Heart right ventricle (tissue), 16 donors: ENCODE data around the gene GATA1. TPM values are rescaled to one million over a fixed set of nuclear protein-coding genes. Genes with fewer than 3 reads are reported as not detected.

Experiments
- ATAC-seq, 8 donors: fragments of 200-7000 bp; cut with Tn5 transposase; one replicate each; pipeline ENCODE4 v1.9.1; 2020; ENCODE audit warnings: mild to moderate bottlenecking in 8 of 8, moderate library complexity in 8 of 8, moderate number of reproducible peaks in 1 of 8
- DNase-seq, 2 donors: peaks; one replicate each; pipeline ENCODE4 v3.0.0-alpha.2; 2020
- H3K27ac ChIP-seq, 10 donors: fragments of 200-600 bp; sonication (generic) in 2 of 10; one replicate each; pipeline versions ENCODE4 v1.5.0 to v1.8.0; 2020 to 2022; ENCODE audit warnings: mild to moderate bottlenecking in 3 of 10
- H3K27me3 ChIP-seq, 7 donors: fragments of 200-600 bp; one replicate each; pipeline ENCODE4 v1.8.0; 2021 to 2022; ENCODE audit warnings: mild to moderate bottlenecking in 2 of 7
- H3K36me3 ChIP-seq, 9 donors: fragments of 200-600 bp; sonication (generic) in 1 of 9; one replicate each; pipeline versions ENCODE4 v1.5.0 to v1.8.0; 2020 to 2022; ENCODE audit warnings: mild to moderate bottlenecking in 2 of 9
- H3K4me1 ChIP-seq, 9 donors: fragments of 200-600 bp; sonication (generic) in 1 of 9; one replicate each; pipeline versions ENCODE4 v1.5.0 to v1.8.0; 2020 to 2022; ENCODE audit warnings: mild to moderate bottlenecking in 4 of 9
- H3K4me3 ChIP-seq, 10 donors: fragments of 200-600 bp; sonication (generic) in 2 of 10; one replicate each; pipeline versions ENCODE4 v1.5.0 to v1.8.0; 2020 to 2022; ENCODE audit warnings: mild to moderate bottlenecking in 7 of 10, moderate library complexity in 2 of 10
- H3K9me3 ChIP-seq, 11 donors: fragments of 200-600 bp in 10 of 11; sonication (generic) in 2 of 11; one replicate each; pipeline versions ENCODE4 v1.5.0 to v1.8.0; 2013 to 2022; ENCODE audit warnings: mild to moderate bottlenecking in 2 of 11, control low read depth in 1 of 11, moderate library complexity in 1 of 11
- CTCF ChIP-seq, 9 donors: fragments of 200-600 bp; sonication (generic) in 2 of 9; IDR thresholded peaks; one replicate each; pipeline versions ENCODE4 v1.5.0 to v1.8.0; 2021 to 2022; ENCODE audit warnings: antibody characterized with exemption in 9 of 9, mild to moderate bottlenecking in 5 of 9, moderate library complexity in 1 of 9
- WGBS, 2 donors: extraction: QIAGEN DNeasy Blood & Tissue Kit; methylation state at CpG; one replicate each; pipeline ENCODE4 v1.1.7; 2013; ENCODE audit warnings: inconsistent platforms in 1 of 2; 5-methylcytosine and 5-hydroxymethylcytosine counted together
- intact Hi-C, 10 donors: fragments of 100-400 bp; cut with DNase I; formaldehyde crosslinking; loops; one replicate each; pipeline versions ENCODE4 v1.11.1 to v1.14.2; 2022
- polyA plus RNA-seq, 2 donors: library from polyadenylated mRNA; stranded (reverse); fragments of 200-250 nt; gene quantifications; one replicate each; pipeline ENCODE4 v1.2.3, GENCODE V29; 2013
- total RNA-seq, 10 donors: library from RNA; stranded (reverse); fragmentation: NEBNext Ultra II Directional in 3 of 10; extraction: Animal tissue kit (Norgen Biotek cat#: 25700) in 3 of 10; gene quantifications; one replicate each; pipeline versions ENCODE4 v1.2.1 to v1.2.4, GENCODE V29; 2021 to 2023
- donor health status: Arrhythmogenic right ventricular cardiomyopathy.
- donor health status: ischemic (EF 13 %, LVEDD 7.1; RV severe dilation, severe dysfunction).
- donor health status: healthy with polysubstance abuse.
- donor health status: DM: no; HTN: yes; CAD: no.
- donor health status: DM: no; HTN: no; CAD: no.
- donor health status: ischemic (EF 25% LVEDD 6.9; RV normal size, moderate dysfunction).
- donor health status: ischemic (EF 25% LVEDD 5.7; RV mildly dilated, moderate dysfunction).
- donor health status: healthy.
- donor health status: DM: yes; HTN: yes; CAD: no.
- donor health status: Ischemic cardiomyopathy.
- donor health status: ischemic (EF 35%, LVEDD 5.7; RV mildly dilated, moderate dysfunction).
- donor health status: nonischemic (EF 11% LVEDD 7.7; RV severe dilation, severe dysfunction).
- donor health status: DM: yes; HTN: yes; CAD: no.
- donor health status: PGD.
- donor health status: ischemic (EF 29% LVEDD 5.4; RV normal size, mild dysfunction).
- donor health status: nonischemic (EF 23%, LVEDD 6.1; RV moderate dilation, normal function).

Gene GATA1
- total and polyA plus RNA-seq, 12 donors, result 0.07 to 0.25 (median 0.23) TPM; not detected in 9

DNA sequence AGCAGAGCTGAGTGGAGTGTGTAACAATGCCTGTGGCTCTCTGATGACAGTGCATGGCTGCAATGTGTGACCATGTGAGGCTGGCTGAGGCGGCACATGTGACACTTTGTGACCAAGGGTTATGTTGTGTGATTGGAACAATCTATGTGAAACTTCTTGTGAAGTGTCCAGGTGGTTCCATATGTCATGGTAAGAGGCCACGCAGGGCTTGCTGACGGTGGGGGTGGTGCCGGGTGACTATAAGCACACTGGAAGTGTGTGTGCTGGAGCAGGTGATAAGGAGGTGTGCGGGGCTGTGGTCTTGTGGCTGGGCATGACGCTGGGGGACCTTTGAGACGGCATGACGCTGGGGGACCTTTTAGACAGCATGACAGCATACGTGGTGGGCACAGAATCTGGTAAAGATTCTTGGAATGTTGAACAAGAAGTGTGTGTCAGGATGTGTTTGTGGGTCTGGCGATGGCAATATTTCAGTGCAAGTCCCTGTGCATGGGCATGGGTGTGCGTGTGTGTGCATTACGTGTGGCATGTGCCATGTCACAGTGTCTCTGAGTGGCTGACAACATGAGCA, 8.0 kb downstream of the GATA1 start:
- no peak for DNase-seq
- H3K4me3 ChIP-seq, result no peak overlapping the region
- H3K9me3 ChIP-seq, result no peaks in the 10 kb centered on the region
- H3K4me1 ChIP-seq, result no peaks in the 10 kb centered on the region
- peaks cover 0 to 6% (median 0%) of the 10 kb centered on the region in 7 donors for H3K27me3 ChIP-seq
- intact Hi-C loops, result loop anchor here in 1 of 10 donors (10.0 kb wide), 1 partner anchor 100 kb away; the partner anchor contains the start of gene SUV39H1
- H3K36me3 ChIP-seq, result no peaks in the 10 kb centered on the region
- no peak overlapping the region for H3K27ac ChIP-seq
- WGBS, 2 donors, result 75 to 77% methylated on average over 12 of the region's 12 CpGs
- no peak for ATAC-seq
- TF ChIP-seq CTCF (IDR thresholded peaks at IDR 0.05), result no peak

GRCh38 chrX:48794911-48795515, 8.6 kb downstream of the GATA1 start:
- Histone ChIP-seq H3K36me3 (no peaks in the 10 kb centered on the region), H3K27me3 (peaks cover 0 to 6% (median 0%) of the 10 kb centered on the region in 7 donors), H3K9me3 (no peaks in the 10 kb centered on the region), H3K4me1 (peaks cover 0 to 1% (median 0%) of the 10 kb centered on the region in 9 donors), H3K27ac (no peak overlapping the region), H3K4me3 (no peak overlapping the region)
- DNase-seq (no peak), ATAC-seq (no peak)
- TF ChIP-seq CTCF (IDR thresholded peaks at IDR 0.05), result no peak
- 48 to 61% methylated on average over 7 to 8 of the region's 8 CpGs for WGBS, 2 donors
- intact Hi-C loops, result loop anchor here in 1 of 10 donors (10.0 kb wide), 1 partner anchor 100 kb away; the partner anchor contains the start of gene SUV39H1

DNA sequence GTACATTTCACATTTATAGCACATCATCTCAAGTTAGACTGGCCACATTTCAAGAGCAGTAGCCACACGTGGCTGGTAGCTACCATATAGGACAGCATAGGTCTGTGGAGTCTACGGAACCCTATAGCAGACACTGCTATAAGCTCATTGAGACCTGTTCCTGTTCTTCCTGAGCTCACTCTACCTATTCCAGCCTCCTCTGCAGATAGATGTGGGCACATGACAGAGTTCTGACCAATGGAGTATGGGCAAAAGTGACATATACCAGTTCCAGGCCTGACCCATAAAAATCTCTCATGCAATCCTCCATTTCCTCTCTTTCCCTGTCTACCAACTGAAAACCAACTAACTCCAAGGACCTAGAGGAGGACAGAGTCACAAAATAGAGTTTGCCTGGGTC, 11.9 kb downstream of the GATA1 start:
- H3K4me3 ChIP-seq, result no peak overlapping the region
- peaks cover 0 to 6% (median 0%) of the 10 kb centered on the region in 7 donors for H3K27me3 ChIP-seq
- peaks cover 0 to 2% (median 0%) of the 10 kb centered on the region in 9 donors for H3K36me3 ChIP-seq
- no peak for DNase-seq
- TF ChIP-seq CTCF (IDR thresholded peaks at IDR 0.05), result no peak
- H3K27ac ChIP-seq, result no peak overlapping the region
- intact Hi-C loops, result loop anchor here in 1 of 10 donors (10.0 kb wide), 1 partner anchor 104 kb away; the partner anchor contains the start of gene SUV39H1
- 88 to 93% methylated on average over 2 of the region's 2 CpGs for WGBS, 2 donors
- H3K4me1 ChIP-seq, result peaks cover 0 to 16% (median 0%) of the 10 kb centered on the region in 9 donors
- peaks cover 0 to 11% (median 0%) of the 10 kb centered on the region in 11 donors for H3K9me3 ChIP-seq
- no peak for ATAC-seq

DNA sequence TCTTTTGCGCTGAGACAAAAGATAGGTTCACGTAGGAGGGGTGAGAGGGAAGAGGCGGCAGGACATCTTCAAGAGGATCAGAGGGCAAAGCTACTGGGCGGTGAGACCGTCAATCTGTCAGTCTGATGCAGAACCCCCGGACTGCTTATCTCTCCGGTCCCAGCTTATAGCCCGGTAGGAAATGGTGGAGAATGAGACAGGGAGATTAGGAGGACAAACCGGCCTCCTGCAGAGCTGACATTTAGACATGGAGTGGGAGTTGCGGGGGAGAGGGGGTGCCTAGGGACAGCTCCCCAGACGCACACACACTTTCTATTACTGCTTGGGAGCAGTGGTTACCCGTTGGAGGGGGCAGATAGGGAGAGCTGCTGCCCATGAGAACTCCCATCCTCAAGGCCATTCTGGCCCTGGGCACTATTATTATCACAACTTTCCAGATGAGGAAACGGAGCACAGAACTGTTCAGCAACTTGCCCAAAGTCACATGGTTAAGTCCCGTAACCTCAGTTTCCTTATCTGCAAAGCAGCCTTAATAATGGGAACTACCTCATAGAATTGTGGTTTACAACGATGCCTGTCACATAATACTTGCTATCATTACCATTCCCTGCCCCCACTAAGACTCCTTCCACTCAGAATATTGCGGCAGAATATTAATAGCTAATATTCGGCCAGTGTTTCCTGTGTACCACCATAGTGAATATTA, 14.3 kb downstream of the GATA1 start:
- Histone ChIP-seq H3K9me3 (peaks cover 0 to 11% (median 0%) of the 10 kb centered on the region in 11 donors), H3K27me3 (no peaks in the 10 kb centered on the region), H3K4me1 (peaks cover 0 to 16% (median 0%) of the 10 kb centered on the region in 9 donors), H3K36me3 (peaks cover 0 to 20% (median 0%) of the 10 kb centered on the region in 9 donors), H3K4me3 (peak overlapping the region; percentile 35 to 82 (median 64)), H3K27ac (peak overlapping the region; percentile 84 to 96 (median 93))
- DNase-seq (no peak), ATAC-seq (no peak)
- 23 to 26% methylated on average over 16 to 17 of the region's 17 CpGs for WGBS, 2 donors
- intact Hi-C loops, result loop anchor here in 4 of 10 donors (2.0 to 10.0 kb wide), 10 partner anchors 63 to 242 kb away; partner anchors contain the start of genes SUV39H1 (in 3 of the 4), PQBP1 (in 2 of the 4), TIMM17B (in 2 of the 4) and TFE3 (in 1 of the 4)
- no peak for TF ChIP-seq CTCF (IDR thresholded peaks at IDR 0.05)
